Tibial nerve (tissue), 4 donors: ENCODE measurements around the gene HHLA2. TPM values are rescaled to one million over a fixed set of nuclear protein-coding genes. Genes with fewer than 3 reads are reported as not detected.

Experiments
- DNase-seq, 2 donors: peaks; one replicate each; pipeline ENCODE4 v3.0.0-alpha.2; 2019; ENCODE audit warnings: low spot score in 2 of 2
- H3K27ac ChIP-seq, 4 donors: fragments of 200-600 bp; sonication (generic) in 3 of 4; one replicate each; pipeline ENCODE4 v1.5.1; 2017 to 2019; ENCODE audit warnings: mild to moderate bottlenecking in 1 of 4
- H3K27me3 ChIP-seq, 2 donors: fragments of 200-600 bp; sonication (generic) in 1 of 2; one replicate each; pipeline versions ENCODE4 v1.5.1 to v1.6.0; 2017 to 2019
- H3K36me3 ChIP-seq, 3 donors: fragments of 200-600 bp; sonication (generic); one replicate each; pipeline ENCODE4 v1.5.1; 2018 to 2019
- H3K4me1 ChIP-seq, 4 donors: fragments of 200-600 bp; sonication (generic) in 3 of 4; one replicate each; pipeline ENCODE4 v1.5.1; 2017 to 2019
- H3K4me3 ChIP-seq, 4 donors: fragments of 200-600 bp; sonication (generic) in 3 of 4; one replicate each; pipeline ENCODE4 v1.5.1; 2017 to 2019; ENCODE audit warnings: mild to moderate bottlenecking in 1 of 4, moderate library complexity in 1 of 4
- H3K9me3 ChIP-seq, 4 donors: fragments of 200-600 bp; sonication (generic) in 3 of 4; one replicate each; pipeline ENCODE4 v1.5.1; 2017 to 2019
- CTCF ChIP-seq, 5 experiments: fragments of 200-600 bp in 3 of 5; fragments of 450-650 bp in 2 of 5; sonication (generic) in 3 of 5; IDR thresholded peaks; one replicate each; pipeline ENCODE4 v1.5.1; 2016 to 2019; ENCODE audit warnings: antibody characterized with exemption in 5 of 5, mild to moderate bottlenecking in 3 of 5, moderate library complexity in 2 of 5
- EP300 ChIP-seq, 2 donors: sonication (generic); formaldehyde crosslinking; IDR thresholded peaks; one replicate each; pipeline ENCODE4 v1.6.1; 2017; ENCODE audit warnings: antibody characterized with exemption in 2 of 2, mild to moderate bottlenecking in 1 of 2
- POLR2A ChIP-seq, 2 donors: fragments of 450-650 bp; IDR thresholded peaks; one replicate each; pipeline ENCODE4 v1.6.1; 2017; ENCODE audit warnings: antibody characterized with exemption in 2 of 2, mild to moderate bottlenecking in 2 of 2, moderate library complexity in 2 of 2
- WGBS, 2 donors: methylation state at CpG; one replicate each; pipeline ENCODE4 v1.1.5; 2018; 5-methylcytosine and 5-hydroxymethylcytosine counted together
- total RNA-seq, 4 donors: library from RNA; depleted of rRNA; stranded (reverse); fragments of >200 nt; gene quantifications; one replicate each; pipeline ENCODE4 v1.1.0, GENCODE V29; 2016

HHLA2 gene
- total RNA-seq, 4 donors from 2014 or later, result 0.21 to 6.1 TPM; not detected in 2

- Histone ChIP-seq H3K27ac (no peak overlapping the region), H3K36me3 (no peaks in the 10 kb centered on the region), H3K4me3 (no peak overlapping the region), H3K9me3 (no peaks in the 10 kb centered on the region), H3K27me3 (no peaks in the 10 kb centered on the region), H3K4me1 (peaks cover 0 to 9% (median 0%) of the 10 kb centered on the region in 4 donors)
- no peak for DNase-seq
- TF ChIP-seq EP300 (IDR thresholded peaks at IDR 0.05) (no peak), POLR2A (IDR thresholded peaks at IDR 0.05) (no peak)
- 89 to 94% methylated on average over 2 of the region's 2 CpGs for WGBS, 2 donors
Observed at GRCh38 chr3:108394016-108394415, 97.7 kb downstream of the HHLA2 start.

GRCh38 chr3:108394563-108394962, 98.2 kb downstream of the HHLA2 start:
- no peaks in the 10 kb centered on the region for H3K9me3 ChIP-seq
- no peak for DNase-seq
- H3K27ac ChIP-seq, result no peak overlapping the region
- TF ChIP-seq EP300 (IDR thresholded peaks at IDR 0.05) (no peak), CTCF (IDR thresholded peaks at IDR 0.05) (no peak), POLR2A (IDR thresholded peaks at IDR 0.05) (no peak)
- H3K27me3 ChIP-seq, result no peaks in the 10 kb centered on the region
- no peak overlapping the region for H3K4me3 ChIP-seq
- peaks cover 0 to 9% (median 0%) of the 10 kb centered on the region in 4 donors for H3K4me1 ChIP-seq
- WGBS, 2 donors, result 68 to 69% methylated on average over 3 of the region's 3 CpGs
- no peaks in the 10 kb centered on the region for H3K36me3 ChIP-seq

DNA sequence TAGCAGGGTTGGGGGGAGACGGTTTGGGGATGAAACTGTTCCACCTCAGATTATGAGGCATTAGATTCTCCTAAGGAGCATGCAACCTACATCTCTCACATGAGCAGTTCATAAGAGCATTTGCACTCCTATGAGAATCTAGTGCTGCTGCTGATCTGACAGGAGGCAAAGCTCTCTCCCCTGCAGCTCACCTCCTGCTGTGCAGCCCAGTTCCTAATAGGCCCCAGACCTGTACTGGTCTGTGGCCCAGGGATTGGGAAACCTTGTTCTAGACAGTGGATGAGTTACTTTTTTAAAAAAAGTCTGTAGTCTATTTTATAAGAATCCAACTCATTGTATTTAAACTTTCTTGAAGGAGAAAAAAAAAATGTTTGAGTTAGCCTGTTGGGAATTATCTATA, 100.0 kb downstream of the HHLA2 start:
- no peak overlapping the region for H3K27ac ChIP-seq
- no peaks in the 10 kb centered on the region for H3K9me3 ChIP-seq
- no peaks in the 10 kb centered on the region for H3K27me3 ChIP-seq
- no peak for TF ChIP-seq CTCF (IDR thresholded peaks at IDR 0.05)
- no peak for TF ChIP-seq POLR2A (IDR thresholded peaks at IDR 0.05)
- TF ChIP-seq EP300 (IDR thresholded peaks at IDR 0.05), result no peak
- no peak overlapping the region for H3K4me3 ChIP-seq
- no peak for DNase-seq
- WGBS, 2 donors, result 94 to 100% methylated on average over 1 of the region's 1 CpG
- H3K36me3 ChIP-seq, result no peaks in the 10 kb centered on the region
- H3K4me1 ChIP-seq, result peaks cover 0 to 9% (median 0%) of the 10 kb centered on the region in 4 donors

DNA sequence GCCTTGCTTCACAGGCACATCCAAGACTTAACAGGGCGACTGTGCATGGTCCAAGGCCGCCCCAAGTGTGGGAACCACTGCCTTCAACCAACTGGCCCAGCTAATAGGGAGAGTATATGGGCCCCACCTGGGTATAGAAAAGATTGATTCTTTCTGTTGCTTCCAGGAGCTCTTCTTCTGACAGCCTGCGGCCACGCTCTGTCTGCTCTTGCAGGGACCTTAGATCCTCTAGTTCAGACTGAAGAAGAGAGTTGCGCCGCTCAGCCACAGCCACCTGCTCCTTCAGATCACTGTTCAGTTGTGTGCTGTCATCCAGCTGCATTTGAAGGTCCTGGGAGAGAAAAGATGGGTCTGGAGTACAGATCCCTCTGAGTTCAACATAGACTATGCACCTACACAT, 102.2 kb downstream of the HHLA2 start:
- 93 to 97% methylated on average over 6 of the region's 6 CpGs for WGBS, 2 donors
- Histone ChIP-seq H3K9me3 (no peaks in the 10 kb centered on the region), H3K4me3 (no peak overlapping the region), H3K4me1 (no peaks in the 10 kb centered on the region), H3K36me3 (no peaks in the 10 kb centered on the region), H3K27ac (no peak overlapping the region), H3K27me3 (no peaks in the 10 kb centered on the region)
- TF ChIP-seq EP300 (IDR thresholded peaks at IDR 0.05) (no peak), CTCF (IDR thresholded peaks at IDR 0.05) (no peak), POLR2A (IDR thresholded peaks at IDR 0.05) (no peak)
- DNase-seq, result no peak

DNA sequence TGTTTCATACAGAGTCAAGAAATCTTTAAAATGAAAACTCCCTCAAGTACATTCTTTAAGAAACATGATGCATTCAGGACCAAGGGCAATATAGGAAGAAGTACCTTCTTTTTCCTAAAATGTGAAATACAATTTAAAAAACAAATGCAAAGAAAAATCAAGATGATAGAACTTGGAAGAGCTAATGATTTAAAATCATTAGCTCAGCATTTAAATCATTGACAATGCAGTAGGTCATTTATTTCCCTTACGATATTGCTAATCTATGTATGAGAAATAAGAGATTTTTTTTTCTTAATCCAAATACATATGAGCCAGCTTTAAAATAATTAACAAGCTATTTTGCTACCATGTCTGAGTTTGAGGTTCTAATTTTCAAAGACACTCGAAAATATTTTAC, 105.5 kb downstream of the HHLA2 start:
- Histone ChIP-seq H3K4me1 (no peaks in the 10 kb centered on the region), H3K9me3 (no peaks in the 10 kb centered on the region), H3K36me3 (no peaks in the 10 kb centered on the region), H3K27me3 (no peaks in the 10 kb centered on the region), H3K4me3 (no peak overlapping the region), H3K27ac (no peak overlapping the region)
- no peak for DNase-seq
- no peak for TF ChIP-seq CTCF (IDR thresholded peaks at IDR 0.05)
- TF ChIP-seq EP300 (IDR thresholded peaks at IDR 0.05), result no peak
- no peak for TF ChIP-seq POLR2A (IDR thresholded peaks at IDR 0.05)
- 90 to 93% methylated on average over 2 of the region's 2 CpGs for WGBS, 2 donors

DNA sequence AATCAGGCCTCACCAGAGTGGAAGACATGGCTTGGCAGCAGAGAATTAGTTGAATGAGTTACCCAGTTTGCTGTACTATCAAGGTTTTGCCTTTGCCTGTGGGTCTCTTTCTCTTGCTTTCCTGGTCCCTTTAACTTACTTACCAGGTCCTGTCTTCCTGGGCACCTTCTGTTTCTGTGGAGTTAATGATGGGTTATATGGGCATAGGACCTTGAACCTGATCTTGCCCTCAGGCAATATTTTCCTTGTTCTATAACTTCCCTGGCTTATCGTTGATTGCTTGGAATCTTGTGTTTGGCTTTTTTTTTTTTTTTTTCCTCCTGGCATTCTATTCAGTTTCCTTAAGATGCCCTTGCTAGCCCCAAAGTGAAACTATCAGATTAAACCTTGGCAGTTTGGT, 106.8 kb downstream of the HHLA2 start:
- no peaks in the 10 kb centered on the region for H3K4me1 ChIP-seq
- no peak overlapping the region for H3K4me3 ChIP-seq
- no peak for TF ChIP-seq EP300 (IDR thresholded peaks at IDR 0.05)
- no peak for TF ChIP-seq CTCF (IDR thresholded peaks at IDR 0.05)
- TF ChIP-seq POLR2A (IDR thresholded peaks at IDR 0.05), result no peak
- H3K9me3 ChIP-seq, result no peaks in the 10 kb centered on the region
- H3K36me3 ChIP-seq, result no peaks in the 10 kb centered on the region
- no peak overlapping the region for H3K27ac ChIP-seq
- H3K27me3 ChIP-seq, result no peaks in the 10 kb centered on the region
- WGBS, 2 donors, result 36 to 60% methylated on average over 1 of the region's 1 CpG
- no peak for DNase-seq
